Spleen (tissue), 11 donors: ENCODE measurements around the gene SPATA2. TPM values are rescaled to one million over a fixed set of nuclear protein-coding genes. Genes with fewer than 3 reads are reported as not detected.

Experiments used
- DNase-seq: peaks from one replicate; pipeline ENCODE4 v3.0.0-alpha.2; 2020
- H3K27ac ChIP-seq, 8 donors: fragments of 200-600 bp; sonication (generic) in 7 of 8; 1 replicate in 4 of 8; 2 replicates in 4 of 8; pipeline versions ENCODE4 v1.5.0 to v1.8.0; 2016 to 2021; ENCODE audit warnings: inconsistent platforms in 4 of 8, mild to moderate bottlenecking in 4 of 8, moderate library complexity in 1 of 8
- H3K27me3 ChIP-seq, 7 donors: fragments of 200-600 bp; sonication (generic) in 6 of 7; replicated peaks in 1 of 7; 1 replicate in 4 of 7; 2 replicates in 3 of 7; pipeline versions ENCODE4 v1.5.0 to v1.8.0; 2016 to 2021; ENCODE audit warnings: inconsistent platforms in 3 of 7, mild to moderate bottlenecking in 1 of 7
- H3K36me3 ChIP-seq, 6 donors: fragments of 200-600 bp; sonication (generic) in 5 of 6; 1 replicate in 4 of 6; 2 replicates in 2 of 6; pipeline versions ENCODE4 v1.5.0 to v1.8.0; 2016 to 2021; ENCODE audit warnings: inconsistent platforms in 2 of 6
- H3K4me1 ChIP-seq, 6 donors: fragments of 200-600 bp; sonication (generic) in 5 of 6; 1 replicate in 3 of 6; 2 replicates in 3 of 6; pipeline versions ENCODE4 v1.5.0 to v1.8.0; 2016 to 2021; ENCODE audit warnings: inconsistent platforms in 3 of 6
- H3K4me3 ChIP-seq, 8 donors: fragments of 200-600 bp; sonication (generic) in 7 of 8; 1 replicate in 4 of 8; 2 replicates in 4 of 8; pipeline versions ENCODE4 v1.5.0 to v1.8.0; 2016 to 2021; ENCODE audit warnings: inconsistent platforms in 4 of 8, mild to moderate bottlenecking in 4 of 8, moderate library complexity in 2 of 8
- H3K9me3 ChIP-seq, 8 donors: fragments of 200-600 bp; sonication (generic) in 7 of 8; 1 replicate in 4 of 8; 2 replicates in 4 of 8; pipeline versions ENCODE4 v1.5.0 to v1.8.0; 2016 to 2021; ENCODE audit warnings: inconsistent platforms in 4 of 8
- CTCF ChIP-seq, 11 experiments: fragments of 200-600 bp in 7 of 11; fragments of 450-650 bp in 4 of 11; sonication (generic) in 4 of 11; IDR thresholded peaks in 8 of 11; conservative IDR thresholded peaks in 3 of 11; 1 replicate in 7 of 11; 2 replicates in 4 of 11; pipeline versions ENCODE4 v1.4.0 to v1.8.0; 2016 to 2021; ENCODE audit warnings: antibody characterized with exemption in 11 of 11, inconsistent platforms in 4 of 11, mild to moderate bottlenecking in 1 of 11
- POLR2A ChIP-seq, 3 donors: fragments of 450-650 bp; IDR thresholded peaks; one replicate each; pipeline ENCODE4 v1.5.1; 2017; ENCODE audit warnings: antibody characterized with exemption in 3 of 3, mild to moderate bottlenecking in 1 of 3
- POLR2AphosphoS5 ChIP-seq, 3 donors: sonication (generic); formaldehyde crosslinking; IDR thresholded peaks; one replicate each; pipeline ENCODE4 v1.5.1; 2017; ENCODE audit warnings: antibody characterized with exemption in 3 of 3
- WGBS, 5 donors: extraction: QIAGEN DNeasy Blood & Tissue Kit in 3 of 5; methylation state at CpG; one replicate each; pipeline versions ENCODE4 v1.1.5 to v1.1.7; 2013 to 2018; 5-methylcytosine and 5-hydroxymethylcytosine counted together
- intact Hi-C: fragments of 100-400 bp; cut with DNase I; formaldehyde crosslinking; loops from one replicate; pipeline ENCODE4 v1.15.0; 2023; ENCODE audit warnings: low total_unique reads
- polyA plus RNA-seq, 3 donors: library from polyadenylated mRNA; stranded (reverse); fragments of 200-250 nt; gene quantifications; one replicate each; pipeline ENCODE4 v1.2.1, GENCODE V29; 2013
- total RNA-seq, 7 donors: library from RNA; depleted of rRNA in 3 of 7; stranded (reverse); fragments of >200 nt in 3 of 7; fragmentation: NEBNext Ultra II Directional in 4 of 7; extraction: Animal tissue kit (Norgen Biotek cat#: 25700) in 4 of 7; gene quantifications; one replicate each; pipeline versions ENCODE4 v1.1.0 to v1.2.1, GENCODE V29; 2016 to 2021
- donor health status: healthy with polysubstance abuse.
- donor health status: DM: no; HTN: no; CAD: no; lungs with moderate emphysema.
- donor health status: DM: no; HTN: no; CAD: no.
- donor health status: Bipolar disorder and iron deficiency.
- donor health status: healthy.
- donor health status: DM: no; HTN: no; CAD: no.
- donor health status: DM: yes; HTN: yes; CAD: no.

SPATA2 gene
- total and polyA plus RNA-seq, 10 donors: 2.9 to 33.2 (median 13.7) TPM

- H3K27me3 ChIP-seq: no peaks in the 10 kb centered on the region
- no peak overlapping the region for H3K4me3 ChIP-seq
- DNase-seq: no peak
- peaks cover 4 to 78% (median 55%) of the 10 kb centered on the region in 6 donors for H3K36me3 ChIP-seq
- intact Hi-C loops: no loop called here
- 92 to 97% (median 96%) methylated on average over 15 of the region's 15 CpGs for WGBS, 5 donors
- H3K27ac ChIP-seq: no peak overlapping the region
- TF ChIP-seq POLR2A (IDR thresholded peaks at IDR 0.05) (no peak), CTCF (IDR thresholded peaks at IDR 0.05 in 8 of 11, conservative IDR thresholded peaks at IDR 0.05 in 3 of 11) (no peak), POLR2AphosphoS5 (IDR thresholded peaks at IDR 0.05) (no peak)
- peaks cover 24 to 91% (median 60%) of the 10 kb centered on the region in 6 donors for H3K4me1 ChIP-seq
- no peaks in the 10 kb centered on the region for H3K9me3 ChIP-seq
These were observed 26.1 kb upstream of the SPATA2 start for GRCh38 chr20:49941456-49941855.

- Histone ChIP-seq H3K27me3 (no peaks in the 10 kb centered on the region), H3K36me3 (peaks cover 0 to 48% (median 30%) of the 10 kb centered on the region in 6 donors), H3K4me1 (peaks cover 28 to 89% (median 68%) of the 10 kb centered on the region in 6 donors), H3K4me3 (peak overlapping the region in 6 of 8 donors; percentile 9 to 99 (median 96)), H3K9me3 (no peaks in the 10 kb centered on the region), H3K27ac (peak overlapping the region; percentile 15 to 98 (median 73))
- peak; percentile 25 for DNase-seq
- no peak for TF ChIP-seq POLR2AphosphoS5 (IDR thresholded peaks at IDR 0.05)
- TF ChIP-seq POLR2A (IDR thresholded peaks at IDR 0.05): no peak
- no peak for TF ChIP-seq CTCF (IDR thresholded peaks at IDR 0.05 in 8 of 11, conservative IDR thresholded peaks at IDR 0.05 in 3 of 11)
- intact Hi-C loops: no loop called here
- WGBS, 5 donors: 65 to 83% (median 75%) methylated on average over 12 of the region's 12 CpGs
These were observed 23.1 kb upstream of the SPATA2 start for GRCh38 chr20:49938173-49939163.

- intact Hi-C loops: no loop called here
- 7 to 14% (median 10%) methylated on average over 12 of the region's 12 CpGs for WGBS, 5 donors
- H3K9me3 ChIP-seq: no peaks in the 10 kb centered on the region
- H3K27ac ChIP-seq: peak overlapping the region; percentile 85 to 98 (median 95)
- DNase-seq: peak; percentile 68
- H3K36me3 ChIP-seq: peaks cover 0 to 36% (median 18%) of the 10 kb centered on the region in 6 donors
- H3K4me3 ChIP-seq: peak overlapping the region; percentile 87 to 100 (median 98)
- H3K27me3 ChIP-seq: no peaks in the 10 kb centered on the region
- peaks cover 28 to 77% (median 63%) of the 10 kb centered on the region in 6 donors for H3K4me1 ChIP-seq
- TF ChIP-seq POLR2AphosphoS5 (IDR thresholded peaks at IDR 0.05) (no peak), CTCF (IDR thresholded peaks at IDR 0.05 in 8 of 11, conservative IDR thresholded peaks at IDR 0.05 in 3 of 11) (no peak), POLR2A (IDR thresholded peaks at IDR 0.05) (no peak)
These were observed 21.9 kb upstream of the SPATA2 start for GRCh38 chr20:49937027-49937929.
